CD4-positive, alpha-beta T cell (primary cell): ENCODE measurements around the gene HSD11B2. TPM values are rescaled to one million over a fixed set of nuclear protein-coding genes. Genes with fewer than 3 reads are reported as not detected.

Source experiments
- ATAC-seq: fragments of 200-7000 bp; cut with Tn5 transposase; one replicate; pipeline ENCODE4 v1.10.0; 2022; ENCODE audit warnings: mild to moderate bottlenecking; ENCODE audit not compliant: poor library complexity
- CTCF ChIA-PET: fragments of 350-600 bp; sonication (Branson Sonifier 250); formaldehyde crosslinking; loops from one replicate; lab custom pipeline; 2021; ENCODE audit warnings: antibody characterized with exemption, inconsistent platforms; lab: Charles Lee
- POLR2A ChIA-PET: fragments of 350-600 bp; sonication (Branson Sonifier 250); formaldehyde crosslinking; loops from one replicate; lab custom pipeline; 2021; ENCODE audit warnings: antibody characterized with exemption, inconsistent platforms; lab: Charles Lee
- DNase-seq, 14 experiments: peaks; one replicate each; pipeline ENCODE4 v3.0.0-alpha.2; 2013 to 2020; ENCODE audit warnings: mixed read lengths in 2 of 14
- H3K27ac ChIP-seq, 2 donors: one replicate each; pipeline versions ENCODE4 v1.5.1 to v1.7.0; 2013; ENCODE audit warnings: low read length in 2 of 2, low read depth in 1 of 2, mild to moderate bottlenecking in 1 of 2
- H3K27me3 ChIP-seq, 2 experiments: 1 replicate in 1 of 2; 2 replicates in 1 of 2; pipeline versions ENCODE4 v1.6.1 to v1.7.0; 2013; ENCODE audit warnings: low read length in 2 of 2, control low read depth in 1 of 2, mild to moderate bottlenecking in 1 of 2, moderate library complexity in 1 of 2; ENCODE audit not compliant: insufficient read depth in 2 of 2, control insufficient read depth in 1 of 2
- H3K36me3 ChIP-seq: one replicate; pipeline ENCODE4 v1.6.1; 2013; ENCODE audit warnings: low read length, control low read depth; ENCODE audit not compliant: insufficient read depth
- H3K4me1 ChIP-seq: one replicate; pipeline ENCODE4 v1.6.1; 2013; ENCODE audit warnings: low read length, control low read depth; ENCODE audit not compliant: insufficient read depth
- H3K4me3 ChIP-seq: one replicate; pipeline ENCODE4 v1.5.1; 2013; ENCODE audit warnings: mild to moderate bottlenecking, low read length, moderate library complexity
- H3K9me3 ChIP-seq, 2 experiments: 1 replicate in 1 of 2; 2 replicates in 1 of 2; pipeline versions ENCODE4 v1.6.1 to v1.7.0; 2013; ENCODE audit warnings: low read length in 2 of 2, mild to moderate bottlenecking in 2 of 2, control low read depth in 1 of 2, moderate library complexity in 1 of 2; ENCODE audit not compliant: control insufficient read depth in 1 of 2, insufficient read depth in 1 of 2
- H3K27ac Mint-ChIP-seq: one replicate; pipeline ENCODE4 v1.8.0; 2020; ENCODE audit warnings: mixed read lengths
- H3K27me3 Mint-ChIP-seq: one replicate; pipeline ENCODE4 v1.8.0; 2021; ENCODE audit warnings: mixed read lengths
- H3K36me3 Mint-ChIP-seq: one replicate; pipeline ENCODE4 v1.8.0; 2021; ENCODE audit warnings: low read depth, mixed read lengths
- H3K4me1 Mint-ChIP-seq: one replicate; pipeline ENCODE4 v1.8.0; 2021; ENCODE audit warnings: low read depth, mixed read lengths
- H3K4me3 Mint-ChIP-seq: one replicate; pipeline ENCODE4 v1.8.0; 2020; ENCODE audit warnings: mild to moderate bottlenecking, mixed read lengths
- H3K9me3 Mint-ChIP-seq: one replicate; pipeline ENCODE4 v1.8.0; 2020; ENCODE audit warnings: mixed read lengths
- CTCF ChIP-seq: fragments of 200-600 bp; IDR thresholded peaks from one replicate; pipeline ENCODE4 v1.8.0; 2022; ENCODE audit warnings: antibody characterized with exemption, mild to moderate bottlenecking
- intact Hi-C, 2 experiments: fragments of 100-400 bp; cut with DNase I in 1 of 2; cut with micrococcal nuclease in 1 of 2; formaldehyde crosslinking; loops; one replicate each; pipeline versions ENCODE4 v1.15.1 to v1.9.0; 2023 to 2025; cut with DNase I, micrococcal nuclease
- total RNA-seq, 174 experiments: library from RNA in 2 of 174; stranded (reverse) in 2 of 174; gene quantifications; one replicate each; pipeline ENCODE4 v1.2.3 and lab custom pipeline; 2021 to 2026

HSD11B2 gene
- total RNA-seq, 2 experiments from 2014 or later: not detected

DNA sequence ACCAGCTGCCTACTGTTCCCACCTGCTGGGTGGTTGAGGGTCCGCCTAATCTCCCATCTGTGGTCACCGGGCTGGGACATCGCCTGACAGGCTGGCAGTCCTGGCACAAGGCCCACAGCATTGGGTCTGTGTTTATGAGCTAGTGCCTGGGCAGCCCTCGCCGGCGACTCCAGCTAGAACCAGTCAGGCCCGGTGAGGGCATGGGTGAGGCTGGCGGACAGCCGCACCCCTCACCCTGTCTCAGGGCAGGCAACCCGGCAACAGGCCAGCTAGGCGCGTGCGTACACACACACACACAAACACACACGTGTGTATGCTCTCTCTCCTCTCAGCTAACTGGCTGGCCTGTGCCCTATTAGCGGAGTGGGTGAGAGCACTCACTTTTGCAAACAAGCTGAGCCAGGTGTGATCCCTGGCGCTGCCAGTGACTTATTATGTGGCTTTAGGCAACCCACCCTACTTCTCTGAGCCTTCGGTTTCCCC lies 10.4 kb downstream of the HSD11B2 start:
- ATAC-seq: no peak
- H3K27ac ChIP-seq: no peak overlapping the region
- Mint-ChIP-seq H3K27ac (no peak overlapping the region), H3K27me3 (no peaks in the 10 kb centered on the region), H3K9me3 (no peaks in the 10 kb centered on the region), H3K36me3 (peaks cover 56% of the 10 kb centered on the region), H3K4me1 (no peaks in the 10 kb centered on the region), H3K4me3 (no peak overlapping the region)
- no peaks in the 10 kb centered on the region for H3K27me3 ChIP-seq
- ChIA-PET POLR2A (no interaction called here), CTCF (interaction anchor here (0.6 kb wide), 1 partner anchor 1506 kb away, joined by 3 read pairs; no protein-coding TSS in a partner anchor)
- H3K4me3 ChIP-seq: no peak overlapping the region
- DNase-seq: no peak
- intact Hi-C loops: no loop called here
- TF ChIP-seq CTCF: no peak
- H3K4me1 ChIP-seq: no peaks in the 10 kb centered on the region
- H3K9me3 ChIP-seq: no peaks in the 10 kb centered on the region
- peaks cover 72% of the 10 kb centered on the region for H3K36me3 ChIP-seq

GRCh38 chr16:67441907-67442306 lies 11.0 kb downstream of the HSD11B2 start:
- no peaks in the 10 kb centered on the region for H3K27me3 Mint-ChIP-seq
- H3K9me3 Mint-ChIP-seq: no peaks in the 10 kb centered on the region
- H3K4me1 ChIP-seq: no peaks in the 10 kb centered on the region
- intact Hi-C loops: no loop called here
- POLR2A ChIA-PET: no interaction called here
- H3K4me3 Mint-ChIP-seq: no peak overlapping the region
- peaks cover 58% of the 10 kb centered on the region for H3K36me3 Mint-ChIP-seq
- H3K9me3 ChIP-seq: no peaks in the 10 kb centered on the region
- CTCF ChIA-PET: interaction anchor here (0.6 to 0.7 kb wide), 2 partner anchors 224 to 1505 kb away, joined by 3 read pairs; no protein-coding TSS in a partner anchor
- no peak overlapping the region for H3K4me3 ChIP-seq
- H3K36me3 ChIP-seq: peaks cover 73% of the 10 kb centered on the region
- H3K4me1 Mint-ChIP-seq: no peaks in the 10 kb centered on the region
- no peak overlapping the region for H3K27ac Mint-ChIP-seq
- no peak for TF ChIP-seq CTCF
- ATAC-seq (no peak), DNase-seq (no peak)
- no peak overlapping the region for H3K27ac ChIP-seq
- H3K27me3 ChIP-seq: no peaks in the 10 kb centered on the region

GRCh38 chr16:67442581-67443255 lies 11.8 kb downstream of the HSD11B2 start:
- ChIA-PET CTCF (no interaction called here), POLR2A (no interaction called here)
- no peak overlapping the region for H3K27ac ChIP-seq
- no peaks in the 10 kb centered on the region for H3K27me3 ChIP-seq
- TF ChIP-seq CTCF: no peak
- intact Hi-C loops: no loop called here
- DNase-seq (no peak), ATAC-seq (no peak)
- Mint-ChIP-seq H3K27ac (no peak overlapping the region), H3K9me3 (no peaks in the 10 kb centered on the region), H3K4me3 (no peak overlapping the region), H3K36me3 (peaks cover 59% of the 10 kb centered on the region), H3K27me3 (no peaks in the 10 kb centered on the region), H3K4me1 (no peaks in the 10 kb centered on the region)
- H3K4me1 ChIP-seq: no peaks in the 10 kb centered on the region
- peaks cover 0 to 3% of the 10 kb centered on the region in 2 experiments for H3K9me3 ChIP-seq
- H3K36me3 ChIP-seq: peaks cover 76% of the 10 kb centered on the region
- H3K4me3 ChIP-seq: no peak overlapping the region
